ENCODE results near the gene DSCAM. TPM values are rescaled to one million over a fixed set of nuclear protein-coding genes. Genes with fewer than 3 reads are reported as not detected.

The DSCAM gene
- total RNA-seq, 1 donor from 2014 or later, result not detected

GRCh38 chr21:39969691-39970364, 877.1 kb downstream of the DSCAM start:
- Histone ChIP-seq H3K9me3 (replicated peaks) (peaks cover 8% of the 10 kb centered on the region), H3K4me3 (no peak overlapping the region), H3K27ac (replicated peaks) (no peak overlapping the region), H3K36me3 (no peaks in the 10 kb centered on the region), H3K27me3 (ENCODE audit: low read depth) (no peaks in the 10 kb centered on the region), H3K4me1 (no peaks in the 10 kb centered on the region)
- DNase-seq, result no peak
- intact Hi-C loops (cut with micrococcal nuclease), result no loop called here
- no peak for TF ChIP-seq CTCF (IDR thresholded peaks at IDR 0.05; ENCODE audit: borderline replicate concordance)

- H3K4me1 ChIP-seq, result no peaks in the 10 kb centered on the region
- no peak overlapping the region for H3K4me3 ChIP-seq
- intact Hi-C loops (cut with micrococcal nuclease), result no loop called here
- TF ChIP-seq CTCF (IDR thresholded peaks at IDR 0.05; ENCODE audit: borderline replicate concordance), result no peak
- H3K9me3 ChIP-seq (replicated peaks), result peaks cover 8% of the 10 kb centered on the region
- H3K27me3 ChIP-seq (ENCODE audit: low read depth), result no peaks in the 10 kb centered on the region
- DNase-seq, result no peak
- H3K27ac ChIP-seq (replicated peaks), result no peak overlapping the region
- no peaks in the 10 kb centered on the region for H3K36me3 ChIP-seq
Measured at GRCh38 chr21:39968010-39968409, 878.9 kb downstream of the DSCAM start.

GRCh38 chr21:39966786-39967185, 880.2 kb downstream of the DSCAM start:
- DNase-seq, result no peak
- intact Hi-C loops (cut with micrococcal nuclease), result no loop called here
- Histone ChIP-seq H3K27me3 (ENCODE audit: low read depth) (no peaks in the 10 kb centered on the region), H3K4me1 (no peaks in the 10 kb centered on the region), H3K9me3 (replicated peaks) (peaks cover 8% of the 10 kb centered on the region), H3K27ac (replicated peaks) (no peak overlapping the region), H3K36me3 (no peaks in the 10 kb centered on the region), H3K4me3 (no peak overlapping the region)
- TF ChIP-seq CTCF (IDR thresholded peaks at IDR 0.05; ENCODE audit: borderline replicate concordance), result no peak

GRCh38 chr21:39965026-39965425, 881.9 kb downstream of the DSCAM start:
- no peaks in the 10 kb centered on the region for H3K36me3 ChIP-seq
- H3K4me1 ChIP-seq, result no peaks in the 10 kb centered on the region
- no peaks in the 10 kb centered on the region for H3K27me3 ChIP-seq (ENCODE audit: low read depth)
- H3K27ac ChIP-seq (replicated peaks), result no peak overlapping the region
- intact Hi-C loops (cut with micrococcal nuclease), result no loop called here
- no peak for TF ChIP-seq CTCF (IDR thresholded peaks at IDR 0.05; ENCODE audit: borderline replicate concordance)
- H3K4me3 ChIP-seq, result no peak overlapping the region
- DNase-seq, result no peak
- H3K9me3 ChIP-seq (replicated peaks), result peaks cover 23% of the 10 kb centered on the region

GRCh38 chr21:39961251-39961650, 885.7 kb downstream of the DSCAM start:
- DNase-seq, result no peak
- Histone ChIP-seq H3K36me3 (no peaks in the 10 kb centered on the region), H3K9me3 (replicated peaks) (peaks cover 27% of the 10 kb centered on the region), H3K4me1 (no peaks in the 10 kb centered on the region), H3K27me3 (ENCODE audit: low read depth) (no peaks in the 10 kb centered on the region), H3K27ac (replicated peaks) (no peak overlapping the region), H3K4me3 (no peak overlapping the region)
- intact Hi-C loops (cut with micrococcal nuclease), result no loop called here
- no peak for TF ChIP-seq CTCF (IDR thresholded peaks at IDR 0.05; ENCODE audit: borderline replicate concordance)

Small RNA genes within 50 kb of the gene (microRNA-seq; reads per million reads assigned to microRNA genes)
- not detected for gene MIR4760

Measured in left ventricle myocardium inferior (tissue), 1 donor.